Gastroesophageal sphincter (tissue), 3 donors: ENCODE data around the gene AKT3.

ENCODE experiments used
- CTCF ChIP-seq, 4 experiments: fragments of 200-600 bp in 2 of 4; fragments of 450-650 bp in 2 of 4; sonication (generic) in 1 of 4; IDR thresholded peaks; one replicate each; pipeline ENCODE4 v1.5.1; 2017 to 2019; ENCODE audit warnings: antibody characterized with exemption in 4 of 4, mild to moderate bottlenecking in 2 of 4, moderate library complexity in 2 of 4
- POLR2A ChIP-seq, 2 donors: fragments of 450-650 bp; IDR thresholded peaks; one replicate each; pipeline ENCODE4 v1.6.1; 2017; ENCODE audit warnings: antibody characterized with exemption in 2 of 2, mild to moderate bottlenecking in 2 of 2, moderate library complexity in 1 of 2

- TF ChIP-seq CTCF (IDR thresholded peaks at IDR 0.05) (no peak), POLR2A (IDR thresholded peaks at IDR 0.05) (no peak)
Observed at GRCh38 chr1:243851765-243852164, 1.7 kb upstream of the AKT3 start.
